A549 treated with GW870086 at 1 μM for 4 hours (cell line): ENCODE measurements around the gene UQCRQ. TPM values are rescaled to one million over a fixed set of nuclear protein-coding genes. Genes with fewer than 3 reads are reported as not detected.

Source experiments
- total RNA-seq: library from RNA; stranded (reverse); fragments of 200-300 nt; extraction: Qiagen RNA extraction; gene quantifications from 5 replicates; pipeline ENCODE4 v1.2.3, GENCODE V29; 2022; ENCODE audit warnings: low read depth

UQCRQ gene
- total RNA-seq = 448 to 596 TPM (median 521 TPM) in 5 replicates

GRCh38 chr5:132866342-132867045, at the start of gene UQCRQ, which contains the start of gene GDF9:
TSS of gene UQCRQ (plus strand) at chr5:132866642. CDS start at chr5:132866882, 240 bp downstream.
TSS of gene GDF9 (minus strand) at chr5:132866469. CDS start at chr5:132864533, 1,936 bp downstream.

GRCh38 chr5:132830436-132831094, 35.9 kb upstream of the UQCRQ start, which contains the start of gene SHROOM1:
TSS of gene SHROOM1 (minus strand) at chr5:132830647. CDS start at chr5:132826140, 4,507 bp downstream.

GRCh38 chr5:132873119-132873929, 6.9 kb downstream of the UQCRQ start, which contains the start of gene LEAP2:
TSS of gene LEAP2 (plus strand) at chr5:132873668. CDS start at chr5:132873695, 27 bp downstream.

Other genes with a start within 250 kb of the UQCRQ start
- gene IL13, start 208.5 kb upstream of the UQCRQ start, total RNA-seq = 0.12 TPM in 1 of 5 replicates, not detected in the others
- gene IL4, start 192.7 kb upstream of the UQCRQ start, total RNA-seq = not detected in 5 replicates
- gene KIF3A, start 129.1 kb upstream of the UQCRQ start, total RNA-seq = 5.4 to 10.1 TPM (median 8.6 TPM) in 5 replicates
- gene CCNI2, start 119.2 kb upstream of the UQCRQ start, total RNA-seq = 0.12 to 0.26 TPM (median 0.21 TPM) in 3 of 5 replicates, not detected in the others
- 14.6 to 21.8 TPM (median 19.6 TPM) in 5 replicates for gene SEPTIN8, start 89.4 kb upstream of the UQCRQ start, total RNA-seq
- 0.07 to 0.16 TPM (median 0.11 TPM) in 5 replicates for gene SOWAHA, start 53.3 kb upstream of the UQCRQ start, total RNA-seq
- 7.8 to 10.7 TPM (median 9.6 TPM) in 5 replicates for gene SHROOM1, start 36.0 kb upstream of the UQCRQ start, total RNA-seq
- gene GDF9, start 173 bp upstream of the UQCRQ start, total RNA-seq = 0.14 to 0.37 TPM (median 0.23 TPM) in 5 replicates
- 0.68 to 1.2 TPM (median 0.86 TPM) in 5 replicates for gene LEAP2, start 7.0 kb downstream of the UQCRQ start, total RNA-seq
- gene AFF4, start 97.0 kb downstream of the UQCRQ start, total RNA-seq = 17.4 to 31.0 TPM (median 27.5 TPM) in 5 replicates
- 28.4 to 34.8 TPM (median 31.0 TPM) in 5 replicates for gene ZCCHC10, start 159.9 kb downstream of the UQCRQ start, total RNA-seq
- gene HSPA4, start 185.4 kb downstream of the UQCRQ start, total RNA-seq = 140 to 202 TPM (median 194 TPM) in 5 replicates